LNCaP clone FGC (cell line): ENCODE measurements around the gene RASL11B.

Experiments
- DNase-seq: peaks from one replicate; pipeline ENCODE4 v3.0.0-alpha.2; 2011; ENCODE audit warnings: low read depth
- H3K4me3 ChIP-seq: 2 replicates; pipeline ENCODE4 v1.5.1; 2011; ENCODE audit warnings: mild to moderate bottlenecking, low read depth, low read length, control low read depth
- TF ChIP-seq, protein P1 (sequence below): IDR thresholded peaks from 2 replicates; pipeline ENCODE4 v1.5.1; 2012; ENCODE audit warnings: mild to moderate bottlenecking; ENCODE audit not compliant: control insufficient read depth, insufficient read depth; ENCODE audit errors: extremely low read depth

Gene RASL11B

DNA sequence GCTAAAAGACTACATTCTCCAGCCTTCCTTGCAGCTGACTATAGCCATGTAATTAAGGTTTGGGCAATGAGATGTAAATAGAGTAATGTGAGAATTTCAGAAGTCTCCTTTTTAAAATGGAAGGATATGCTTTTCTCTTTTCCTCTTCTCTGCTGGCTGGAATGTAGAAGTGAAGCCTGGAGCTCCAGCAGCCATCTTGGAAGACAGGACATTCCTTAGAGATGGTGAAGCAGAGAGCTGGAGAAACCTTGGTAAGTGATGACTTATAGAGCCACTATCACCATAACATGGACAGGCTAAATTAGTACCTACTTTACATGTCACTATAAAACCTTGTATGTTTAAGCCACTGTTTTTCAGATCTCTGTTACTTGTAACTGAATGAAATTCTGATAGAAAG lies 48.0 kb downstream of the RASL11B start:
- no peak for DNase-seq
- TF ChIP-seq, protein P1, sequence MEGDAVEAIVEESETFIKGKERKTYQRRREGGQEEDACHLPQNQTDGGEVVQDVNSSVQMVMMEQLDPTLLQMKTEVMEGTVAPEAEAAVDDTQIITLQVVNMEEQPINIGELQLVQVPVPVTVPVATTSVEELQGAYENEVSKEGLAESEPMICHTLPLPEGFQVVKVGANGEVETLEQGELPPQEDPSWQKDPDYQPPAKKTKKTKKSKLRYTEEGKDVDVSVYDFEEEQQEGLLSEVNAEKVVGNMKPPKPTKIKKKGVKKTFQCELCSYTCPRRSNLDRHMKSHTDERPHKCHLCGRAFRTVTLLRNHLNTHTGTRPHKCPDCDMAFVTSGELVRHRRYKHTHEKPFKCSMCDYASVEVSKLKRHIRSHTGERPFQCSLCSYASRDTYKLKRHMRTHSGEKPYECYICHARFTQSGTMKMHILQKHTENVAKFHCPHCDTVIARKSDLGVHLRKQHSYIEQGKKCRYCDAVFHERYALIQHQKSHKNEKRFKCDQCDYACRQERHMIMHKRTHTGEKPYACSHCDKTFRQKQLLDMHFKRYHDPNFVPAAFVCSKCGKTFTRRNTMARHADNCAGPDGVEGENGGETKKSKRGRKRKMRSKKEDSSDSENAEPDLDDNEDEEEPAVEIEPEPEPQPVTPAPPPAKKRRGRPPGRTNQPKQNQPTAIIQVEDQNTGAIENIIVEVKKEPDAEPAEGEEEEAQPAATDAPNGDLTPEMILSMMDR, result no peak
- no peak overlapping the region for H3K4me3 ChIP-seq

DNA sequence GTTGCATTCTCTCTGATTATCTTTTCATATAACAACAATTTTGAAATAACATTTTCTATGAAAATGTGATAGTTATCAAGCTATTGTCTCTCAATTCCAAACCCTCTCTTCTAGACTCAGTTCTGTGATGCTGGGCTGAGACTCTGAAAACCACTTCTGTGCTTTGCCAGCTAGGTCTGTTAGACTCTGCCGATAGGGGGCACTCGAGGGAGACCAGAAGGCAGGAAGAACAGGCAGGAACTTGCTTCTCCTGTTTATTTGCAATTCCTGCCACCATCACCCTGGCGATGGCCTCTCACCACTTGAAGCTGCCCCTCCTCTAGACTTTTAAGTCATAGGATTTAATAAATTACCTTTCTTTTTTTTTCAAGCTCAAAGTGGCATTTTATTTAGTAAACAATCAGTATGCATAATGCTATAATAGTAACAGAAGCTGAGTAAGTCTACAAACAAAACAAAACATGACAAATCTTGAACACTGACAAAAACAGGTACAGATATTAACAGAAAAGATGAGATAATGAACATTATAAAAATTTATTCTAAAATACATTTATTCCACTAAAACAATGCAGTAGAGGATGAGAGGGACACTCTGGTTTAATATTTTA lies 49.7 kb downstream of the RASL11B start:
- H3K4me3 ChIP-seq, result no peak overlapping the region
- TF ChIP-seq, protein P1, result peak; percentile 81
- DNase-seq, result peak; percentile 50

GRCh38 chr4:52912608-52913007 lies 50.5 kb downstream of the RASL11B start:
- TF ChIP-seq, protein P1, result no peak
- no peak for DNase-seq
- H3K4me3 ChIP-seq, result no peak overlapping the region

GRCh38 chr4:52914051-52914605 lies 52.0 kb downstream of the RASL11B start:
- TF ChIP-seq, protein P1, result no peak
- no peak for DNase-seq
- no peak overlapping the region for H3K4me3 ChIP-seq

- H3K4me3 ChIP-seq, result no peak overlapping the region
- TF ChIP-seq, protein P1, result no peak
- no peak for DNase-seq
Observed at GRCh38 chr4:52915191-52915590, 53.1 kb downstream of the RASL11B start.

GRCh38 chr4:52915730-52916300 lies 53.7 kb downstream of the RASL11B start:
- TF ChIP-seq, protein P1, result no peak
- no peak overlapping the region for H3K4me3 ChIP-seq
- DNase-seq, result no peak
